NCI-H2227 (cell line): ENCODE data around the gene EIF4E2.

Experiments used
- DNase-seq: peaks from one replicate; lab custom pipeline; 2025; ENCODE audit not compliant: unreplicated experiment; lab: John Stamatoyannopoulos, UW

The EIF4E2 gene

GRCh38 chr2:232593982-232594381 lies 43.5 kb downstream of the EIF4E2 start:
- peak; percentile 77 for DNase-seq

GRCh38 chr2:232597362-232598079 lies 47.0 kb downstream of the EIF4E2 start:
- no peak for DNase-seq

- no peak for DNase-seq
These were observed 47.8 kb downstream of the EIF4E2 start for GRCh38 chr2:232598293-232598692.

GRCh38 chr2:232600053-232600773 lies 49.7 kb downstream of the EIF4E2 start:
- DNase-seq, result no peak

- DNase-seq, result no peak
These were observed 52.8 kb downstream of the EIF4E2 start for GRCh38 chr2:232603283-232603682.

- no peak for DNase-seq
These were observed 54.0 kb downstream of the EIF4E2 start for GRCh38 chr2:232604535-232604934.

GRCh38 chr2:232607011-232607410 lies 56.5 kb downstream of the EIF4E2 start:
- DNase-seq, result no peak

- no peak for DNase-seq
These were observed 59.1 kb downstream of the EIF4E2 start for GRCh38 chr2:232609607-232610006.

- no peak for DNase-seq
These were observed 59.6 kb downstream of the EIF4E2 start for GRCh38 chr2:232610081-232610480.

- DNase-seq, result no peak
These were observed 60.6 kb downstream of the EIF4E2 start for GRCh38 chr2:232611061-232611460.

- DNase-seq, result peak; percentile 54
These were observed 61.2 kb downstream of the EIF4E2 start for GRCh38 chr2:232611559-232612218.

- no peak for DNase-seq
These were observed 63.1 kb downstream of the EIF4E2 start for GRCh38 chr2:232613538-232614134.

GRCh38 chr2:232615339-232615738 lies 64.8 kb downstream of the EIF4E2 start:
- DNase-seq, result no peak
